ENCODE measurements around the gene CLPTM1L. TPM values are rescaled to one million over a fixed set of nuclear protein-coding genes. Genes with fewer than 3 reads are reported as not detected.
"Not testable (repeated sequence)": the region's sequence is repeated elsewhere in the genome, so short reads cannot be mapped to it uniquely, and the experiment has no call there.

The CLPTM1L gene
- total RNA-seq, 1 experiment from 2014 or later = 925 TPM

GRCh38 chr5:1383344-1383743, 38.4 kb upstream of the CLPTM1L start:
- H3K9me3 ChIP-seq = peaks cover 15% of the 10 kb centered on the region
- peaks cover 42% of the 10 kb centered on the region for H3K27me3 ChIP-seq
- no peaks in the 10 kb centered on the region for H3K36me3 ChIP-seq
- H3K4me3 ChIP-seq = no peak overlapping the region
- DNase-seq = no peak

GRCh38 chr5:1382248-1382700, 37.4 kb upstream of the CLPTM1L start:
- no peak for DNase-seq
- Histone ChIP-seq H3K36me3 (no peaks in the 10 kb centered on the region), H3K9me3 (peaks cover 15% of the 10 kb centered on the region), H3K4me3 (no peak overlapping the region), H3K27me3 (peaks cover 31% of the 10 kb centered on the region)

- DNase-seq = no peak
These were observed 36.7 kb upstream of the CLPTM1L start for GRCh38 chr5:1381370-1382247.

GRCh38 chr5:1380910-1381309, 36.0 kb upstream of the CLPTM1L start:
- H3K4me3 ChIP-seq = no peak overlapping the region
- no peaks in the 10 kb centered on the region for H3K36me3 ChIP-seq
- peaks cover 15% of the 10 kb centered on the region for H3K9me3 ChIP-seq
- peaks cover 18% of the 10 kb centered on the region for H3K27me3 ChIP-seq
- no peak for DNase-seq

More at GRCh38 chr5:1381370-1382247, 36.7 kb upstream of the CLPTM1L start:
- H3K36me3 ChIP-seq = no peaks in the 10 kb centered on the region
- no peak overlapping the region for H3K4me3 ChIP-seq
- peaks cover 25% of the 10 kb centered on the region for H3K27me3 ChIP-seq
- H3K9me3 ChIP-seq = peaks cover 15% of the 10 kb centered on the region

GRCh38 chr5:1380011-1380817, 35.3 kb upstream of the CLPTM1L start:
- Histone ChIP-seq H3K36me3 (no peaks in the 10 kb centered on the region), H3K4me3 (no peak overlapping the region), H3K9me3 (peaks cover 15% of the 10 kb centered on the region), H3K27me3 (peaks cover 12% of the 10 kb centered on the region; the same call in 1 of the 2 replicates)
- peak; percentile 76 for DNase-seq

GRCh38 chr5:1378866-1379659, 34.2 kb upstream of the CLPTM1L start:
- DNase-seq = no peak
- Histone ChIP-seq H3K36me3 (no peaks in the 10 kb centered on the region), H3K9me3 (peaks cover 15% of the 10 kb centered on the region), H3K27me3 (peaks cover 9% of the 10 kb centered on the region; the same call in 1 of the 2 replicates), H3K4me3 (no peak overlapping the region)

- Histone ChIP-seq H3K4me3 (no peak overlapping the region), H3K27me3 (peaks cover 6% of the 10 kb centered on the region; the same call in 1 of the 2 replicates), H3K9me3 (peaks cover 15% of the 10 kb centered on the region), H3K36me3 (no peaks in the 10 kb centered on the region)
- DNase-seq = no peak
These were observed 33.2 kb upstream of the CLPTM1L start for GRCh38 chr5:1378096-1378495.

GRCh38 chr5:1376981-1377380, 32.1 kb upstream of the CLPTM1L start:
- peak; percentile 84 for DNase-seq
- peaks cover 15% of the 10 kb centered on the region for H3K9me3 ChIP-seq
- H3K36me3 ChIP-seq = no peaks in the 10 kb centered on the region
- no peak overlapping the region for H3K4me3 ChIP-seq
- H3K27me3 ChIP-seq = peaks cover 6% of the 10 kb centered on the region; the same call in 1 of the 2 replicates

- Histone ChIP-seq H3K36me3 (no peaks in the 10 kb centered on the region), H3K9me3 (peaks cover 15% of the 10 kb centered on the region), H3K4me3 (no peak overlapping the region), H3K27me3 (peaks cover 6% of the 10 kb centered on the region; the same call in 1 of the 2 replicates)
- DNase-seq = peak; percentile 81
These were observed 31.2 kb upstream of the CLPTM1L start for GRCh38 chr5:1375871-1376810.

- no peak overlapping the region for H3K4me3 ChIP-seq
- peaks cover 9% of the 10 kb centered on the region for H3K9me3 ChIP-seq
- peaks cover under 1% of the 10 kb centered on the region; the same call in 1 of the 2 replicates for H3K27me3 ChIP-seq
- peak; percentile 100 for DNase-seq
- H3K36me3 ChIP-seq = no peaks in the 10 kb centered on the region
These were observed 29.8 kb upstream of the CLPTM1L start for GRCh38 chr5:1374679-1375055.

GRCh38 chr5:1374030-1374678, 29.3 kb upstream of the CLPTM1L start:
- DNase-seq = no peak
- H3K4me3 ChIP-seq = no peak overlapping the region
- H3K9me3 ChIP-seq = peaks cover 4% of the 10 kb centered on the region; the same call in 1 of the 2 replicates
- no peaks in the 10 kb centered on the region for H3K36me3 ChIP-seq
- H3K27me3 ChIP-seq = no peaks in the 10 kb centered on the region

GRCh38 chr5:1371972-1372342, 27.1 kb upstream of the CLPTM1L start:
- H3K36me3 ChIP-seq, H3K9me3 ChIP-seq, DNase-seq, H3K4me3 ChIP-seq, H3K27me3 ChIP-seq: not testable (repeated sequence)

- peaks cover 12% of the 10 kb centered on the region for H3K27me3 ChIP-seq
- H3K9me3 ChIP-seq = no peaks in the 10 kb centered on the region
- no peak overlapping the region for H3K4me3 ChIP-seq
- no peak for DNase-seq
- H3K36me3 ChIP-seq = no peaks in the 10 kb centered on the region
These were observed 26.5 kb upstream of the CLPTM1L start for GRCh38 chr5:1371218-1371971.

GRCh38 chr5:1370006-1370405, 25.1 kb upstream of the CLPTM1L start:
- Histone ChIP-seq H3K9me3 (no peaks in the 10 kb centered on the region), H3K4me3 (no peak overlapping the region), H3K36me3 (no peaks in the 10 kb centered on the region), H3K27me3 (peaks cover 23% of the 10 kb centered on the region)
- DNase-seq = no peak

Measured in MG63 (cell line).